ENCODE data around the gene CMTM3. TPM values are rescaled to one million over a fixed set of nuclear protein-coding genes. Genes with fewer than 3 reads are reported as not detected.
A peak's percentile ranks its signal among the peaks of the same experiment; 100 is the strongest.

The CMTM3 gene
- total and polyA plus RNA-seq, 9 of the 15 experiments (the other 6 are each of a cell fraction or from before 2014, with no cell fraction given): 4.6 to 33.4 (median 17.5) TPM

DNA sequence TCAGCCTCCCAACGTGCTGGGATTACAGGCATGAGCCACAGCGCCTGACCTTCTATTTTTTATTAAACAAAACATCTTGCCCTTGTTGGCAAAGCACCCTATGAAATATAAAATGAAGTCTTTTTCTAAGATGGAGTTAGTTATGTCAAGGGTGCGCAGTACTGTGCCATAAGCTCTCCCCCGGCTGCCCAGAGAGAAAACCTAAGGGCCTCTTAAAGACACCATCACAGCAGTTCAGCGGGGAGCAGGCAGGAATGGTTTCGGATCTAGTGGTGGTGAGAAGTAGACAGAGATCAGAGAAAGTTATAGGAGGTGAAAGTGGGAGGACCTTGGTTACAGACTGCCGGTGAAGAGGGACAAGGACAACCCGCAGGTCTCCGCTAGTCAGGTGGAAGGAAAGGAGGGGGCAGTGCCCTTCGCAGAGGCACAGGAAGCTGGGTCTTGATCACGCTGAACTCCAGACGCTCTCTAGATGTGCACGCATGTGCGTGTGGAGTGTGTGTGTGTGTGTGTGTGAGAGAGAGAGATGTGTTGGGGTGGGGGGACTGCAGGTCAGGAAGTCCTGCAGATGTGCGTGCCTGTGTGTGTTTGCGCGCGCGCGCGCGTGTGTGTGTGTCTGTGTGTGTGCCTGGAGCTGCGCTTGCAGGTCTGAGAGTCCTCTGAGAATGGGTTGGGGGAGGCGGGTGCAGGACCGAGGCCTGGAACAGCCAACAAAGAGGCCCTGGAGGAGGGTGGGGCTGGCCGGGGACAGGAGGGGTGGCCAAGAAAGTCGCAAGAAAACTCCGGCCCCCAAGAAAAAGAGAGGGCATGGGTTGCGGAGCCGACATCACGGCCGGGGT lies 748 bp upstream of the CMTM3 start:
- Histone ChIP-seq H3K36me3 (ENCODE audit: control insufficient read depth, insufficient read depth, low read length) (peaks cover 14% of the 10 kb centered on the region; the same call in 1 of the 3 replicates), H4K20me1 (replicated peaks; ENCODE audit: control insufficient read depth, insufficient read depth, low read length) (peaks cover 4% of the 10 kb centered on the region; the same call in 1 of the 2 replicates), H3K9me1 (ENCODE audit: control insufficient read depth, insufficient read depth, low read length) (no peaks in the 10 kb centered on the region), H3K4me2 (ENCODE audit: insufficient read depth, low read length) (peak overlapping the region; percentile 73), H2AFZ (ENCODE audit: low read depth, low read length) (peak overlapping the region; percentile 87), H3K4me1 (replicated peaks in 1 of 2; ENCODE audit: control insufficient read depth in 2 of 2, insufficient read depth in 2 of 2, low read length in 2 of 2) (peaks cover 22 to 54% of the 10 kb centered on the region in 2 experiments), H3K27ac (ENCODE audit: extremely low read depth, low read depth, low read length) (peak overlapping the region; percentile 77), H3K9me3 (replicated peaks; ENCODE audit: control insufficient read depth, insufficient read depth, low read depth, low read length) (no peaks in the 10 kb centered on the region; the same call in 1 of the 2 replicates), H3K9ac (ENCODE audit: insufficient read depth in 1 of 2, low read depth in 2 of 2, low read length in 2 of 2) (peak overlapping the region; percentile 62 to 83), H3K4me3 (peak overlapping the region; percentile 91), H3K79me2 (ENCODE audit: control insufficient read depth, insufficient read depth, low read length) (peaks cover 17% of the 10 kb centered on the region), H3K27me3 (ENCODE audit: control insufficient read depth in 2 of 2, insufficient read depth in 2 of 2, low read length in 2 of 2) (no peaks in the 10 kb centered on the region)
- peak; percentile 74 to 78 (median 78) for DNase-seq (ENCODE audit: extremely low read depth in 1 of 4, low spot score in 3 of 4)
- no TSS peak for BruUV-seq (replicated peaks)
- peak; percentile 44 for ATAC-seq
- WGBS (ENCODE audit: insufficient coverage, low coverage, missing lambda C conversion rate): 22% methylated on average over 28 of the region's 32 CpGs
- intact Hi-C loops (cut with micrococcal nuclease): no loop called here
- POLR2A ChIA-PET: interaction anchor here (0.6 to 1.0 kb wide), 3 partner anchors 39 to 1193 kb away, joined by 3 to 4 read pairs (median 3); no protein-coding TSS in a partner anchor
- CTCF ChIA-PET (ENCODE audit: low intra/inter-chr PET ratio): interaction anchor here (0.6 kb wide), 1 partner anchor 271 kb away, joined by 3 read pairs; no protein-coding TSS in a partner anchor
- in situ Hi-C loops (cut with MboI): no loop called here
- FAIRE-seq: peak; percentile 83
- TF ChIP-seq KDM5B (IDR thresholded peaks at IDR 0.05; ENCODE audit: insufficient replicate concordance, low read depth, low read length) (no peak), ZNF24 (IDR thresholded peaks at IDR 0.05) (no peak), RBFOX2 (IDR thresholded peaks at IDR 0.05; ENCODE audit: low read depth, low read length) (no peak), ILK (tag; IDR thresholded peaks at IDR 0.05; ENCODE audit: borderline replicate concordance, low read depth) (0 out of 2 replicates have a peak, but pooled peaks have one; percentile 36), BRCA1 (IDR thresholded peaks at IDR 0.05) (no peak), BRCA1 (CRISPR knock-in tag; IDR thresholded peaks at IDR 0.05) (no peak), TAF9B (IDR thresholded peaks at IDR 0.05; ENCODE audit: partially characterized antibody) (no peak), GTF2F1 (IDR thresholded peaks at IDR 0.05; ENCODE audit: low read depth, low read length) (no peak)
- TF ChIP-seq, protein P1, sequence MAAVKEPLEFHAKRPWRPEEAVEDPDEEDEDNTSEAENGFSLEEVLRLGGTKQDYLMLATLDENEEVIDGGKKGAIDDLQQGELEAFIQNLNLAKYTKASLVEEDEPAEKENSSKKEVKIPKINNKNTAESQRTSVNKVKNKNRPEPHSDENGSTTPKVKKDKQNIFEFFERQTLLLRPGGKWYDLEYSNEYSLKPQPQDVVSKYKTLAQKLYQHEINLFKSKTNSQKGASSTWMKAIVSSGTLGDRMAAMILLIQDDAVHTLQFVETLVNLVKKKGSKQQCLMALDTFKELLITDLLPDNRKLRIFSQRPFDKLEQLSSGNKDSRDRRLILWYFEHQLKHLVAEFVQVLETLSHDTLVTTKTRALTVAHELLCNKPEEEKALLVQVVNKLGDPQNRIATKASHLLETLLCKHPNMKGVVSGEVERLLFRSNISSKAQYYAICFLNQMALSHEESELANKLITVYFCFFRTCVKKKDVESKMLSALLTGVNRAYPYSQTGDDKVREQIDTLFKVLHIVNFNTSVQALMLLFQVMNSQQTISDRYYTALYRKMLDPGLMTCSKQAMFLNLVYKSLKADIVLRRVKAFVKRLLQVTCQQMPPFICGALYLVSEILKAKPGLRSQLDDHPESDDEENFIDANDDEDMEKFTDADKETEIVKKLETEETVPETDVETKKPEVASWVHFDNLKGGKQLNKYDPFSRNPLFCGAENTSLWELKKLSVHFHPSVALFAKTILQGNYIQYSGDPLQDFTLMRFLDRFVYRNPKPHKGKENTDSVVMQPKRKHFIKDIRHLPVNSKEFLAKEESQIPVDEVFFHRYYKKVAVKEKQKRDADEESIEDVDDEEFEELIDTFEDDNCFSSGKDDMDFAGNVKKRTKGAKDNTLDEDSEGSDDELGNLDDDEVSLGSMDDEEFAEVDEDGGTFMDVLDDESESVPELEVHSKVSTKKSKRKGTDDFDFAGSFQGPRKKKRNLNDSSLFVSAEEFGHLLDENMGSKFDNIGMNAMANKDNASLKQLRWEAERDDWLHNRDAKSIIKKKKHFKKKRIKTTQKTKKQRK (IDR thresholded peaks at IDR 0.05; ENCODE audit: borderline replicate concordance, low read depth, low read length): no peak
